Measurements from ENCODE around the gene SERTAD4.

Gene SERTAD4

GRCh38 chr1:210217482-210217881, 15.1 kb upstream of the SERTAD4 start:
- H3K9me3 ChIP-seq (ENCODE audit: insufficient read depth, low read length), result no peaks in the 10 kb centered on the region
- H3K36me3 ChIP-seq (replicated peaks; ENCODE audit: low read depth, low read length), result no peaks in the 10 kb centered on the region
- H4K20me1 ChIP-seq (ENCODE audit: insufficient read depth, low read length), result no peaks in the 10 kb centered on the region
- no peaks in the 10 kb centered on the region for H3K4me1 ChIP-seq (ENCODE audit: low read length)
- no peaks in the 10 kb centered on the region for H3K79me2 ChIP-seq (ENCODE audit: low read length)
- no peak overlapping the region for H3K4me3 ChIP-seq (ENCODE audit: low read length)
- H3K27ac ChIP-seq (ENCODE audit: low read length), result no peak overlapping the region
- H2AFZ ChIP-seq (ENCODE audit: low read depth, low read length), result no peak overlapping the region
- no peak overlapping the region for H3K4me2 ChIP-seq (ENCODE audit: low read length)
- H3K27me3 ChIP-seq (ENCODE audit: low read depth, low read length), result peaks cover 18% of the 10 kb centered on the region; the same call in 1 of the 2 replicates
- H3K9ac ChIP-seq (ENCODE audit: low read length), result no peak overlapping the region
- TF ChIP-seq EZH2phosphoT487 (IDR thresholded peaks at IDR 0.05; ENCODE audit: low read depth), result no peak
- no peak for TF ChIP-seq CTCF (IDR thresholded peaks at IDR 0.05; ENCODE audit: low read depth, low read length)

- Histone ChIP-seq H3K9me3 (ENCODE audit: insufficient read depth, low read length) (no peaks in the 10 kb centered on the region), H3K9ac (ENCODE audit: low read length) (no peak overlapping the region), H3K27me3 (ENCODE audit: low read depth, low read length) (peaks cover 22% of the 10 kb centered on the region), H3K4me1 (ENCODE audit: low read length) (no peaks in the 10 kb centered on the region), H3K4me2 (ENCODE audit: low read length) (no peak overlapping the region), H3K36me3 (replicated peaks; ENCODE audit: low read depth, low read length) (no peaks in the 10 kb centered on the region), H4K20me1 (ENCODE audit: insufficient read depth, low read length) (no peaks in the 10 kb centered on the region), H3K79me2 (ENCODE audit: low read length) (no peaks in the 10 kb centered on the region), H2AFZ (ENCODE audit: low read depth, low read length) (no peak overlapping the region), H3K4me3 (ENCODE audit: low read length) (no peak overlapping the region), H3K27ac (ENCODE audit: low read length) (no peak overlapping the region)
- no peak for TF ChIP-seq CTCF (IDR thresholded peaks at IDR 0.05; ENCODE audit: low read depth, low read length)
- no peak for TF ChIP-seq EZH2phosphoT487 (IDR thresholded peaks at IDR 0.05; ENCODE audit: low read depth)
Measured at GRCh38 chr1:210218047-210218446, 14.5 kb upstream of the SERTAD4 start.

- Histone ChIP-seq H3K4me2 (ENCODE audit: low read length) (no peak overlapping the region), H3K4me1 (ENCODE audit: low read length) (no peaks in the 10 kb centered on the region), H3K4me3 (ENCODE audit: low read length) (no peak overlapping the region), H2AFZ (ENCODE audit: low read depth, low read length) (no peak overlapping the region), H3K9me3 (ENCODE audit: insufficient read depth, low read length) (no peaks in the 10 kb centered on the region), H3K9ac (ENCODE audit: low read length) (no peak overlapping the region), H3K27ac (ENCODE audit: low read length) (no peak overlapping the region), H3K27me3 (ENCODE audit: low read depth, low read length) (peaks cover 36% of the 10 kb centered on the region), H3K79me2 (ENCODE audit: low read length) (no peaks in the 10 kb centered on the region), H4K20me1 (ENCODE audit: insufficient read depth, low read length) (no peaks in the 10 kb centered on the region), H3K36me3 (replicated peaks; ENCODE audit: low read depth, low read length) (no peaks in the 10 kb centered on the region)
- TF ChIP-seq CTCF (IDR thresholded peaks at IDR 0.05; ENCODE audit: low read depth, low read length) (no peak), EZH2phosphoT487 (IDR thresholded peaks at IDR 0.05; ENCODE audit: low read depth) (no peak)
Measured at GRCh38 chr1:210222340-210223006, 10.1 kb upstream of the SERTAD4 start.

- Histone ChIP-seq H3K27me3 (ENCODE audit: low read depth, low read length) (peaks cover 41% of the 10 kb centered on the region), H3K27ac (ENCODE audit: low read length) (no peak overlapping the region), H3K4me2 (ENCODE audit: low read length) (no peak overlapping the region), H3K4me1 (ENCODE audit: low read length) (no peaks in the 10 kb centered on the region), H4K20me1 (ENCODE audit: insufficient read depth, low read length) (no peaks in the 10 kb centered on the region), H3K36me3 (replicated peaks; ENCODE audit: low read depth, low read length) (no peaks in the 10 kb centered on the region), H3K9ac (ENCODE audit: low read length) (no peak overlapping the region), H2AFZ (ENCODE audit: low read depth, low read length) (no peak overlapping the region), H3K9me3 (ENCODE audit: insufficient read depth, low read length) (no peaks in the 10 kb centered on the region), H3K4me3 (ENCODE audit: low read length) (no peak overlapping the region), H3K79me2 (ENCODE audit: low read length) (no peaks in the 10 kb centered on the region)
- TF ChIP-seq EZH2phosphoT487 (IDR thresholded peaks at IDR 0.05; ENCODE audit: low read depth) (no peak), CTCF (IDR thresholded peaks at IDR 0.05; ENCODE audit: low read depth, low read length) (no peak)
Measured at GRCh38 chr1:210223226-210223904, 9.2 kb upstream of the SERTAD4 start.
